ENCODE measurements around the gene ZBTB20. TPM values are rescaled to one million over a fixed set of nuclear protein-coding genes. Genes with fewer than 3 reads are reported as not detected.

The ZBTB20 gene
- total RNA-seq, 1 experiment from 2014 or later, result 3.7 TPM

GRCh38 chr3:114299421-114299820 is 847.7 kb downstream of the ZBTB20 start:
- H3K4me3 ChIP-seq (ENCODE audit: low read length), result no peak overlapping the region
- H4K20me1 ChIP-seq (ENCODE audit: low read length), result no peaks in the 10 kb centered on the region
- intact Hi-C loops (cut with micrococcal nuclease), result loop anchor here (1.0 kb wide), 1 partner anchor 147 kb away; no protein-coding TSS in a partner anchor
- DNase-seq (peak; percentile 42), ATAC-seq (peak; percentile 94)
- no peak overlapping the region for H2AFZ ChIP-seq (ENCODE audit: low read length)
- H3K27ac ChIP-seq (ENCODE audit: low read length), result no peak overlapping the region
- no peaks in the 10 kb centered on the region for H3F3A ChIP-seq (ENCODE audit: low read length, unreplicated experiment)
- peaks cover 12% of the 10 kb centered on the region for H3K27me3 ChIP-seq (ENCODE audit: low read length)
- CTCF ChIA-PET, result interaction anchor here (0.6 kb wide), 1 partner anchor 147 kb away, joined by 3 read pairs; no protein-coding TSS in a partner anchor
- TF ChIP-seq EZH2phosphoT487 (IDR thresholded peaks at IDR 0.05; ENCODE audit: borderline replicate concordance, low read length) (no peak), CTCF (conservative IDR thresholded peaks at IDR 0.05; ENCODE audit: low read depth, low read length) (peak; percentile 63), EZH2 (IDR thresholded peaks at IDR 0.05; ENCODE audit: low read length, unreplicated experiment) (no peak)
- no peaks in the 10 kb centered on the region for H3K9me3 ChIP-seq (ENCODE audit: low read length)
- BruUV-seq (replicated peaks), result no TSS peak
- no peak overlapping the region for H3K9ac ChIP-seq (ENCODE audit: low read length)
- H3K4me1 ChIP-seq (ENCODE audit: insufficient read depth, low read length), result no peaks in the 10 kb centered on the region
- H3K9me2 ChIP-seq (replicated peaks; ENCODE audit: low read length), result no peaks in the 10 kb centered on the region
- no peak overlapping the region for H3K4me2 ChIP-seq (ENCODE audit: low read length)
- H3K79me2 ChIP-seq (ENCODE audit: low read length), result no peaks in the 10 kb centered on the region
- no peaks in the 10 kb centered on the region for H3K36me3 ChIP-seq (ENCODE audit: low read depth, low read length)
- POLR2A ChIA-PET (ENCODE audit: unreplicated experiment), result no interaction called here

DNA sequence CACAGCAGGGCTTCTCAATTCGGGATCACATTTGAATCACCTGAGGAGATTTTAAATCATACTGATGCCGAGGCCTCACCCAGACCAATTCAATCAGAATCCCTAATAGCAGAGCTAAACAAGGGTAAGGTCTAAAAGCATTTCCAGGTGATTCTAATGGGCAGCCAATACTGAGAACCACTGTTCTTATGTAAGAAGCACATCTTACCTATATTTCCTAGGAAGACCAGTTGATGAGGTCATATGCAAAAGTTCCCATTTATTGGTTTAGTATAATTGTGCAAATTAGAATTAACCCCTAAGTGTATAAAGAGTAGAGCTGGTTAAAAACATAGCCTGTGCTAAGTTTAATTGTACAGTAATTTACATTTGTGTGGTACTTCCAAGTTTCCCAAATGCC is 851.1 kb downstream of the ZBTB20 start:
- Histone ChIP-seq H4K20me1 (ENCODE audit: low read length) (no peaks in the 10 kb centered on the region), H3K79me2 (ENCODE audit: low read length) (no peaks in the 10 kb centered on the region), H3K36me3 (ENCODE audit: low read depth, low read length) (no peaks in the 10 kb centered on the region), H3K9me2 (replicated peaks; ENCODE audit: low read length) (no peaks in the 10 kb centered on the region), H3K4me1 (ENCODE audit: insufficient read depth, low read length) (no peaks in the 10 kb centered on the region), H3K27me3 (ENCODE audit: low read length) (peaks cover 9% of the 10 kb centered on the region; the same call in 1 of the 2 replicates), H3K9ac (ENCODE audit: low read length) (no peak overlapping the region), H3F3A (ENCODE audit: low read length, unreplicated experiment) (no peaks in the 10 kb centered on the region), H2AFZ (ENCODE audit: low read length) (no peak overlapping the region), H3K4me2 (ENCODE audit: low read length) (no peak overlapping the region), H3K9me3 (ENCODE audit: low read length) (no peaks in the 10 kb centered on the region), H3K27ac (ENCODE audit: low read length) (no peak overlapping the region), H3K4me3 (ENCODE audit: low read length) (no peak overlapping the region)
- BruUV-seq (replicated peaks), result no TSS peak
- ATAC-seq (no peak), DNase-seq (no peak)
- CTCF ChIA-PET, result interaction anchor here (1.0 kb wide), 1 partner anchor 141 kb away, joined by 3 read pairs; no protein-coding TSS in a partner anchor
- TF ChIP-seq EZH2 (IDR thresholded peaks at IDR 0.05; ENCODE audit: low read length, unreplicated experiment) (no peak), CTCF (conservative IDR thresholded peaks at IDR 0.05; ENCODE audit: low read depth, low read length) (no peak), EZH2phosphoT487 (IDR thresholded peaks at IDR 0.05; ENCODE audit: borderline replicate concordance, low read length) (no peak)
- intact Hi-C loops (cut with micrococcal nuclease), result no loop called here
- POLR2A ChIA-PET (ENCODE audit: unreplicated experiment), result no interaction called here

DNA sequence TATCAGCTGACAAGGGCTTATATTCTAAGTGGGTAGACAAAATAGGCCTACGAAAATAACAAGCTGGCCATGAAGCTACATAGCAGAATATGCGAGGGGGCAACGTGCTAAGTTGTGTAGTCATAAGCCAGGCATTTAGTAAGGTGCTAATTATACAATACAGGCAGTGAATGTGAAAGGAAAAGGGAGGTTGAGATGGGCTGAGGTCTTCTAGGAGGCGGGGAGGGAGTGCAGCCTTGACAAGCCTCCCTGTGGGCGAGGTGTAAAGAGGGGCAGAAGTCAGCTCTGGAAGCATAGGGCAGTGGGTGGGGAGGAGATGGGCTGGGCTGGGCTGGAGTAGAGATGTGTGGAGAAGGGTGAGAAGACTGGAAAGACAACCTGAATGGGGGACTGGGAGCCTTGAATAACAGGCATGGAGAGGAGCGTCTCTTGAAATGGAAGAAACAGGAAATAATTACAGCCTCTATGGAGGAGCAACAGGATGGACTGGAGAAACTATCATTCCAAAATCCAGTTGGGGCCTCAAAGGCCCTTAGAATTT is 852.1 kb downstream of the ZBTB20 start:
- intact Hi-C loops (cut with micrococcal nuclease), result no loop called here

More for the DNA sequence above, 852.1 kb downstream of the ZBTB20 start:
- Histone ChIP-seq H3K4me3 (ENCODE audit: low read length) (no peak overlapping the region), H3F3A (ENCODE audit: low read length, unreplicated experiment) (no peaks in the 10 kb centered on the region), H3K4me1 (ENCODE audit: insufficient read depth, low read length) (no peaks in the 10 kb centered on the region), H3K9me2 (replicated peaks; ENCODE audit: low read length) (no peaks in the 10 kb centered on the region), H3K9me3 (ENCODE audit: low read length) (no peaks in the 10 kb centered on the region), H3K79me2 (ENCODE audit: low read length) (no peaks in the 10 kb centered on the region), H3K9ac (ENCODE audit: low read length) (no peak overlapping the region), H3K27me3 (ENCODE audit: low read length) (peaks cover 9% of the 10 kb centered on the region; the same call in 1 of the 2 replicates), H3K27ac (ENCODE audit: low read length) (no peak overlapping the region), H3K36me3 (ENCODE audit: low read depth, low read length) (no peaks in the 10 kb centered on the region; the same call in 1 of the 2 replicates), H2AFZ (ENCODE audit: low read length) (no peak overlapping the region), H4K20me1 (ENCODE audit: low read length) (no peaks in the 10 kb centered on the region), H3K4me2 (ENCODE audit: low read length) (no peak overlapping the region)
- ATAC-seq (no peak), DNase-seq (no peak)
- ChIA-PET POLR2A (ENCODE audit: unreplicated experiment) (no interaction called here), CTCF (no interaction called here)
- TF ChIP-seq EZH2phosphoT487 (IDR thresholded peaks at IDR 0.05; ENCODE audit: borderline replicate concordance, low read length), result no peak
- TF ChIP-seq EZH2 (IDR thresholded peaks at IDR 0.05; ENCODE audit: low read length, unreplicated experiment), result no peak
- TF ChIP-seq CTCF (conservative IDR thresholded peaks at IDR 0.05; ENCODE audit: low read depth, low read length), result no peak
- no TSS peak for BruUV-seq (replicated peaks)

Measured in PC-3 (cell line).